HCT116 (cell line): ENCODE results near the gene IGSF11. TPM values are rescaled to one million over a fixed set of nuclear protein-coding genes. Genes with fewer than 3 reads are reported as not detected.

Experiments
- ATAC-seq: fragments of 200-7000 bp; cut with Tn5 transposase; 2 replicates; pipeline ENCODE4 v1.9.1; 2020; ENCODE audit warnings: mild to moderate bottlenecking, moderate library complexity
- BruUV-seq: library from RNA; stranded (reverse); fragments of 400-500 nt; replicated peaks from 2 replicates; lab custom pipeline; 2021; lab: Mats Ljungman, UMichigan
- CTCF ChIA-PET: fragments of 300-600 bp; sonication (Branson Sonifier 250); formaldehyde crosslinking; loops from one replicate; lab custom pipeline; 2021; ENCODE audit warnings: antibody characterized with exemption; lab: Charles Lee
- POLR2A ChIA-PET: fragments of 300-600, 350-600 bp; sonication (Branson Sonifier 250); formaldehyde crosslinking; loops from one replicate; lab custom pipeline; 2021; ENCODE audit warnings: antibody characterized with exemption; lab: Charles Lee
- RAD21 ChIA-PET, 2 experiments: fragments of 300-600 bp; sonication (Branson Sonifier 250); formaldehyde crosslinking; loops; one replicate each; lab custom pipeline; 2023; ENCODE audit warnings: low total read pairs in 2 of 2; ENCODE audit not compliant: uncharacterized antibody in 2 of 2, unreplicated experiment in 2 of 2, low non-redundant PET in 1 of 2; lab: Charles Lee
- DNase-seq: peaks from one replicate; pipeline ENCODE4 v3.0.0-alpha.2; 2010; ENCODE audit warnings: low read depth, low spot score
- H2AFZ ChIP-seq: fragments of 200-600 bp; shearing (Covaris generic), sonication (generic); 2 replicates; pipeline ENCODE4 v1.6.1; 2017; ENCODE audit warnings: low read depth, mixed run types, mixed read lengths, antibody characterized with exemption, low read length; ENCODE audit not compliant: poor library complexity, severe bottlenecking
- H3K27ac ChIP-seq: 2 replicates; pipeline ENCODE4 v1.5.1; 2012; ENCODE audit warnings: low read depth, low read length
- H3K27me3 ChIP-seq: fragments of 200-600 bp; sonication (generic); 2 replicates; pipeline ENCODE4 v1.6.1; 2016; ENCODE audit warnings: mixed run types, low read length, mixed read lengths; ENCODE audit not compliant: insufficient read depth
- H3K36me3 ChIP-seq, 2 experiments: fragments of 200-500 bp in 1 of 2; fragments of 200-600 bp in 1 of 2; sonication (Bioruptor generic) in 1 of 2; sonication (generic) in 1 of 2; 2 replicates each; pipeline versions ENCODE4 v1.5.1 to v1.6.1; 2014 to 2016; ENCODE audit warnings: low read length in 2 of 2, inconsistent platforms in 1 of 2, mixed read lengths in 1 of 2, mixed run types in 1 of 2; ENCODE audit not compliant: insufficient read depth in 2 of 2, control insufficient read depth in 1 of 2
- H3K4me1 ChIP-seq, 2 experiments: fragments of 200-600 bp in 1 of 2; sonication (generic) in 1 of 2; 2 replicates each; pipeline versions ENCODE4 v1.5.1 to v1.6.1; 2012 to 2017; ENCODE audit warnings: low read length in 2 of 2, inconsistent platforms in 1 of 2, mild to moderate bottlenecking in 1 of 2, mixed read lengths in 1 of 2, mixed run types in 1 of 2, moderate library complexity in 1 of 2; ENCODE audit not compliant: insufficient read depth in 2 of 2, control insufficient read depth in 1 of 2
- H3K4me2 ChIP-seq: fragments of 200-600 bp; sonication (generic); 2 replicates; pipeline ENCODE4 v1.6.1; 2017; ENCODE audit warnings: mixed run types, low read length, mixed read lengths
- H3K4me3 ChIP-seq, 2 experiments: fragments of 200-600 bp in 1 of 2; sonication (generic) in 1 of 2; replicated peaks in 1 of 2; 2 replicates each; pipeline ENCODE4 v1.5.1; 2011 to 2016; ENCODE audit warnings: low read length in 2 of 2, control low read depth in 1 of 2, low read depth in 1 of 2, mild to moderate bottlenecking in 1 of 2, mixed read lengths in 1 of 2, mixed run types in 1 of 2
- H3K79me2 ChIP-seq: fragments of 200-600 bp; sonication (generic); 2 replicates; pipeline ENCODE4 v1.6.1; 2017; ENCODE audit warnings: mild to moderate bottlenecking, mixed run types, low read length, moderate library complexity, mixed read lengths; ENCODE audit not compliant: insufficient read depth
- H3K9ac ChIP-seq: fragments of 200-600 bp; sonication (generic); 2 replicates; pipeline ENCODE4 v1.6.1; 2016; ENCODE audit warnings: low read length, mixed read lengths
- H3K9me2 ChIP-seq: fragments of 200-600 bp; sonication (generic), shearing (Covaris generic); 2 replicates; pipeline ENCODE4 v1.6.1; 2017; ENCODE audit warnings: mixed run types, mild to moderate bottlenecking, moderate library complexity; ENCODE audit not compliant: insufficient read depth
- H3K9me3 ChIP-seq, 2 experiments: fragments of 200-500 bp in 1 of 2; fragments of 200-600 bp in 1 of 2; sonication (Bioruptor generic) in 1 of 2; sonication (generic) in 1 of 2; 2 replicates each; pipeline ENCODE4 v1.6.1; 2014 to 2017; ENCODE audit warnings: low read length in 2 of 2, mixed read lengths in 2 of 2, inconsistent platforms in 1 of 2, low read depth in 1 of 2, mild to moderate bottlenecking in 1 of 2, mixed run types in 1 of 2, moderate library complexity in 1 of 2; ENCODE audit not compliant: control insufficient read depth in 1 of 2, insufficient read depth in 1 of 2
- H4K20me1 ChIP-seq: fragments of 200-600 bp; sonication (generic), shearing (Covaris generic); 2 replicates; pipeline ENCODE4 v1.6.1; 2017; ENCODE audit warnings: mixed run types, mild to moderate bottlenecking, moderate library complexity; ENCODE audit not compliant: insufficient read depth
- CEBPB ChIP-seq: IDR thresholded peaks from 2 replicates; pipeline ENCODE4 v1.6.1; 2012; ENCODE audit warnings: low read depth
- EGR1 ChIP-seq: IDR thresholded peaks from 2 replicates; pipeline ENCODE4 v1.6.1; 2012; ENCODE audit warnings: low read depth
- ELF1 ChIP-seq: IDR thresholded peaks from 2 replicates; pipeline ENCODE4 v1.6.1; 2012; ENCODE audit warnings: low read depth, borderline replicate concordance
- EZH2 ChIP-seq: fragments of 200-600 bp; sonication (generic); IDR thresholded peaks from 2 replicates; pipeline ENCODE4 v1.6.1; 2017; ENCODE audit warnings: antibody characterized with exemption, mixed run types
- EZH2phosphoT487 ChIP-seq: fragments of 200-600 bp; IDR thresholded peaks from 2 replicates; pipeline ENCODE4 v1.6.1; 2018; ENCODE audit warnings: antibody characterized with exemption, borderline replicate concordance
- JUND ChIP-seq: IDR thresholded peaks from 2 replicates; pipeline ENCODE4 v1.6.1; 2012
- MAX ChIP-seq: IDR thresholded peaks from 2 replicates; pipeline ENCODE4 v1.6.1; 2012
- POLR2A ChIP-seq: IDR thresholded peaks from 2 replicates; pipeline ENCODE4 v1.7.0; 2011; ENCODE audit warnings: borderline replicate concordance; ENCODE audit not compliant: insufficient read depth, insufficient read length; ENCODE audit errors: extremely low read depth
- POLR2AphosphoS5 ChIP-seq: IDR thresholded peaks from 2 replicates; pipeline ENCODE4 v1.6.1; 2011; ENCODE audit warnings: mild to moderate bottlenecking, low read depth, low read length, moderate library complexity
- RAD21 ChIP-seq: IDR thresholded peaks from 2 replicates; pipeline ENCODE4 v1.6.1; 2012; ENCODE audit warnings: low read depth, mild to moderate bottlenecking
- REST ChIP-seq: IDR thresholded peaks from 2 replicates; pipeline ENCODE4 v1.6.1; 2012; ENCODE audit warnings: low read depth
- SRF ChIP-seq: IDR thresholded peaks from 2 replicates; pipeline ENCODE4 v1.6.1; 2012; ENCODE audit warnings: low read depth
- TCF7L2 ChIP-seq: IDR thresholded peaks from 2 replicates; pipeline ENCODE4 v1.7.0; 2011; ENCODE audit warnings: borderline replicate concordance, inconsistent platforms; ENCODE audit not compliant: insufficient read depth, insufficient read length; ENCODE audit errors: extremely low read depth
- ZBTB33 ChIP-seq: IDR thresholded peaks from 2 replicates; pipeline ENCODE4 v1.6.1; 2011; ENCODE audit warnings: mild to moderate bottlenecking, low read length, moderate library complexity; ENCODE audit not compliant: insufficient replicate concordance; ENCODE audit errors: extremely low read depth
- ZNF274 ChIP-seq: fragments of 200-500 bp; sonication (Bioruptor generic); IDR thresholded peaks from 2 replicates; pipeline ENCODE4 v1.6.1; 2014; ENCODE audit warnings: mild to moderate bottlenecking, low read depth, low read length, inconsistent platforms
- intact Hi-C: fragments of 100-400 bp; cut with micrococcal nuclease; formaldehyde crosslinking; loops from 2 replicates; pipeline ENCODE4 v1.10.0; 2022
- total RNA-seq: library from RNA; stranded (reverse); gene quantifications from one replicate; pipeline ENCODE4 v1.2.1, GENCODE V29; 2021; ENCODE audit not compliant: unreplicated experiment
- TF ChIP-seq, protein P1 (sequence below), 3 experiments: fragments of 200-600 bp in 1 of 3; sonication (generic) in 1 of 3; IDR thresholded peaks in 2 of 3; conservative IDR thresholded peaks in 1 of 3; 2 replicates each; pipeline ENCODE4 v1.5.1; 2012 to 2017; ENCODE audit warnings: low read depth in 2 of 3, low read length in 2 of 3, antibody characterized with exemption in 1 of 3, borderline replicate concordance in 1 of 3, control low read depth in 1 of 3, mild to moderate bottlenecking in 1 of 3, mixed read lengths in 1 of 3, mixed run types in 1 of 3, moderate library complexity in 1 of 3; ENCODE audit not compliant: insufficient read depth in 1 of 3

The IGSF11 gene
- total RNA-seq, 1 experiment from 2014 or later: not detected

DNA sequence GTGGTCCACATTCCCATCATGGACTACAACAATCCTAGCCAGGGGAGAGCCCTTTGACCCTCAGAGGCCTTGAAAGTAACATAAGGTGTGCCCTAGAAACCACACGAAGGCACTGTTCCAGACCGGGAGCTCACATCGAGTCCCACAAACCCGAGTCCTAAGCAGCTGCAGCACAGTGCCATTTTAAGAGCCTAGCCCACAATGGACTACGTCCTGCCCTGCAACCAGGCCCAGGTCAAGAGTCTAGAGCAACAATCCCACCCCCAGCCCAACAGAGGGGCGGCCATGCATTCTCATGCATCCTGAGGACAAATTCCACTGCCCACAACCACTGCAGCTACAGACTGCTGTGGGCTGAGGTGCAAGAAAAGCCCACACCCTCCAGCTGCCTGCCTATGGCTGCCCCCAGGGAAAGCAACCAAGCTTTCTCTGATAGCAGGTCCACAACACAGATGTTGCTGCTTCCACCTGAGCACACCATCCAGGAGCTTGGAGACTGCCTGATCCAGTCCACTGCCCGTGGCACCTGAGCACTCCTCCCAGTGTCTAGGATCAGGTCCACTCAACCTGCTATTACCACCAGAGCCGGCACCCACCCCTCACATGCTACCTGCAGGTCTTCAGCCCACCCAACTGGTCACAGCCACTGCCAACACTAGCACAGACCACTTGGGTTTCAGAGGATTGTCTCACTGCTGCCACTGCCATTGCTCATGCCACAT lies 56.8 kb downstream of the IGSF11 start:
- Histone ChIP-seq H3K9me3 (no peaks in the 10 kb centered on the region), H3K4me2 (no peak overlapping the region), H3K36me3 (no peaks in the 10 kb centered on the region), H3K4me1 (no peaks in the 10 kb centered on the region), H3K4me3 (no peak overlapping the region), H3K9me2 (no peaks in the 10 kb centered on the region), H3K27ac (no peak overlapping the region), H4K20me1 (no peaks in the 10 kb centered on the region), H2AFZ (no peak overlapping the region), H3K27me3 (peaks cover 80% of the 10 kb centered on the region), H3K79me2 (no peaks in the 10 kb centered on the region), H3K9ac (no peak overlapping the region)
- POLR2A ChIA-PET: no interaction called here
- DNase-seq (no peak), ATAC-seq (no peak)
- intact Hi-C loops: no loop called here
- BruUV-seq: no TSS peak
- RAD21 ChIA-PET: no interaction called here
- no peak for TF ChIP-seq EZH2phosphoT487
- TF ChIP-seq CEBPB: no peak
- no peak for TF ChIP-seq EZH2
- no peak for TF ChIP-seq SRF
- no peak for TF ChIP-seq JUND
- no peak for TF ChIP-seq POLR2A
- TF ChIP-seq, protein P1, sequence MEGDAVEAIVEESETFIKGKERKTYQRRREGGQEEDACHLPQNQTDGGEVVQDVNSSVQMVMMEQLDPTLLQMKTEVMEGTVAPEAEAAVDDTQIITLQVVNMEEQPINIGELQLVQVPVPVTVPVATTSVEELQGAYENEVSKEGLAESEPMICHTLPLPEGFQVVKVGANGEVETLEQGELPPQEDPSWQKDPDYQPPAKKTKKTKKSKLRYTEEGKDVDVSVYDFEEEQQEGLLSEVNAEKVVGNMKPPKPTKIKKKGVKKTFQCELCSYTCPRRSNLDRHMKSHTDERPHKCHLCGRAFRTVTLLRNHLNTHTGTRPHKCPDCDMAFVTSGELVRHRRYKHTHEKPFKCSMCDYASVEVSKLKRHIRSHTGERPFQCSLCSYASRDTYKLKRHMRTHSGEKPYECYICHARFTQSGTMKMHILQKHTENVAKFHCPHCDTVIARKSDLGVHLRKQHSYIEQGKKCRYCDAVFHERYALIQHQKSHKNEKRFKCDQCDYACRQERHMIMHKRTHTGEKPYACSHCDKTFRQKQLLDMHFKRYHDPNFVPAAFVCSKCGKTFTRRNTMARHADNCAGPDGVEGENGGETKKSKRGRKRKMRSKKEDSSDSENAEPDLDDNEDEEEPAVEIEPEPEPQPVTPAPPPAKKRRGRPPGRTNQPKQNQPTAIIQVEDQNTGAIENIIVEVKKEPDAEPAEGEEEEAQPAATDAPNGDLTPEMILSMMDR (IDR thresholded peaks at IDR 0.05 in 2 of 3, conservative IDR thresholded peaks at IDR 0.05 in 1 of 3; ENCODE audit: borderline replicate concordance in 1 of 3, insufficient read depth in 1 of 3, low read depth in 2 of 3, low read length in 2 of 3): no peak
- no peak for TF ChIP-seq MAX
- TF ChIP-seq RAD21: no peak
- no peak for TF ChIP-seq ZBTB33
- TF ChIP-seq ELF1: no peak
- no peak for TF ChIP-seq ZNF274
- no peak for TF ChIP-seq POLR2AphosphoS5
- no peak for TF ChIP-seq TCF7L2
- TF ChIP-seq EGR1: no peak
- no peak for TF ChIP-seq REST
- CTCF ChIA-PET: no interaction called here
